HK-2 (cell line): ENCODE measurements around the gene DESI1.
"Not testable (repeated sequence)": the region's sequence is repeated elsewhere in the genome, so short reads cannot be mapped to it uniquely, and the experiment has no call there.

Experiments used
- DNase-seq: peaks from one replicate; pipeline ENCODE4 v3.0.0-alpha.2; 2018; ENCODE audit not compliant: unreplicated experiment

DESI1 gene

GRCh38 chr22:41558241-41558630, 62.6 kb downstream of the DESI1 start:
- not testable (repeated sequence) for DNase-seq

GRCh38 chr22:41557401-41558240, 63.2 kb downstream of the DESI1 start:
- DNase-seq: no peak

GRCh38 chr22:41556561-41556960, 64.3 kb downstream of the DESI1 start:
- DNase-seq: no peak

DNA sequence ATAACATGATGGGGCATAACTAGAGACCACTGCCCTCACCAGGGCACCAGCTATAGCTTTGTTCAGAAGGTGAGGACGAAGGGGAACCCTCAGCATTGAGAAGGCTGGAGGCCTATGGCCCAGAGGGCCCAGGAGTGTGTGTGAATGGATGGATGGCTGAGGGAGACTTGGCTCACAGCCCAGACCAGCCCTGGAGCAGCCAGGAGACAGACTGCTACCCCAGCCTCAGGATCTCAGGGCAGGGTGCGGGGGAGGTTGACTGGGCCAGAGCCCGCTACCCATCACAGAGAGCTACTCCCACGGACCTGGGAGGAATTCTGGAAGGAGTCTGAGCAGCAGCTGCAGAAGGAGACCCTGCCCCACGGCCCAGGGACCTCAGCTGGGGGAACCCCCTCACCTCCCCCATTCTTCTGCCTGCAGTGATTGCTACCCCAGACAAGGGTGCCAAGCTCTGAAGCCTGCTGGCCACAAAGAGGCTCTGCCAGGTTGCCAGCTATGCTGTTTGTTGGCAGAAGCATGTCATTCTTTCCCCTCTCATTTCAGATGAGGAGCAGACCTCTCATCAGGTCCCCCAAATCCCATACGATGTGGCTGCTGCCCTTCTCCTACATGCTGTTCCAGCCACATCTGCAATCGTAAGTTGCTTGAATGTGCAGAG, 65.4 kb downstream of the DESI1 start:
- no peak for DNase-seq

- DNase-seq: no peak
These were observed 68.8 kb downstream of the DESI1 start for GRCh38 chr22:41551877-41552582.

DNA sequence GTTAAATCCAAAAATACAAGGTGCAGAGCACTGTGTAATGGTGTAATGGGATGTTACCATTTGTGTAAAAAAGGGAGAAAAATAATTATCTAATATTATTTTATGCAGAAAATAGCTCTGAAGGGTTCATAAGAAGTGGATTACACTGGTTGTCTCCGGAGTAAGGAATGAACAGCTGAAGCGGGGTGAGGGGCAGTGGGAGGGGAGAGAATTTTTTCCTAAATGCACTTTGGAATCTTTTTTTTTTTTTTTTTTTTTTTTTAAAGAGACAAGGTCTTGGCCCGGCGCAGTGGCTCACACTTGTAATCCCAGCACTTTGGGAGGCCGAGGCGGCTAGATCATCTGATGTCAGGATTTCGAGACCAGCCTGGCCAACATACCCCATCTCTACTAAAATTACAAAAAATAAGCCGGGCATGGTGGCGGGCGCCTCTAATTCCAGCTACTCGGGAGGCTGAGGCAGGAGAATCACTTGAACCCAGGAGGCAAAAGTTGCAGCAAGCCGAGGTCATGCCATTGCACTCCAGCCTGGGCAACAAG, 69.8 kb downstream of the DESI1 start:
- no peak for DNase-seq

GRCh38 chr22:41548830-41549211, 72.0 kb downstream of the DESI1 start:
- no peak for DNase-seq
